Duodenal mucosa (tissue), 2 donors: ENCODE measurements around the gene CTAGE9.

Source experiments
- H3K27ac ChIP-seq: one replicate; pipeline ENCODE4 v1.7.0; 2013; ENCODE audit warnings: low read depth, low read length
- H3K27me3 ChIP-seq, 2 donors: one replicate each; pipeline ENCODE4 v1.7.0; 2013; ENCODE audit warnings: low read length in 2 of 2, control low read depth in 1 of 2; ENCODE audit not compliant: insufficient read depth in 2 of 2, control insufficient read depth in 1 of 2
- H3K36me3 ChIP-seq, 2 donors: one replicate each; pipeline ENCODE4 v1.7.0; 2013; ENCODE audit warnings: low read length in 2 of 2, control low read depth in 1 of 2; ENCODE audit not compliant: insufficient read depth in 2 of 2, control insufficient read depth in 1 of 2
- H3K4me1 ChIP-seq, 2 donors: one replicate each; pipeline ENCODE4 v1.7.0; 2013; ENCODE audit warnings: low read length in 2 of 2, control low read depth in 1 of 2; ENCODE audit not compliant: insufficient read depth in 2 of 2, control insufficient read depth in 1 of 2
- H3K4me3 ChIP-seq, 2 donors: one replicate each; pipeline ENCODE4 v1.7.0; 2013; ENCODE audit warnings: low read length in 2 of 2, low read depth in 1 of 2
- H3K9ac ChIP-seq, 2 donors: one replicate each; pipeline ENCODE4 v1.7.0; 2013; ENCODE audit warnings: low read length in 2 of 2, low read depth in 1 of 2
- H3K9me3 ChIP-seq, 2 donors: one replicate each; pipeline ENCODE4 v1.7.0; 2013; ENCODE audit warnings: low read length in 2 of 2, control low read depth in 1 of 2; ENCODE audit not compliant: control insufficient read depth in 1 of 2

CTAGE9 gene

DNA sequence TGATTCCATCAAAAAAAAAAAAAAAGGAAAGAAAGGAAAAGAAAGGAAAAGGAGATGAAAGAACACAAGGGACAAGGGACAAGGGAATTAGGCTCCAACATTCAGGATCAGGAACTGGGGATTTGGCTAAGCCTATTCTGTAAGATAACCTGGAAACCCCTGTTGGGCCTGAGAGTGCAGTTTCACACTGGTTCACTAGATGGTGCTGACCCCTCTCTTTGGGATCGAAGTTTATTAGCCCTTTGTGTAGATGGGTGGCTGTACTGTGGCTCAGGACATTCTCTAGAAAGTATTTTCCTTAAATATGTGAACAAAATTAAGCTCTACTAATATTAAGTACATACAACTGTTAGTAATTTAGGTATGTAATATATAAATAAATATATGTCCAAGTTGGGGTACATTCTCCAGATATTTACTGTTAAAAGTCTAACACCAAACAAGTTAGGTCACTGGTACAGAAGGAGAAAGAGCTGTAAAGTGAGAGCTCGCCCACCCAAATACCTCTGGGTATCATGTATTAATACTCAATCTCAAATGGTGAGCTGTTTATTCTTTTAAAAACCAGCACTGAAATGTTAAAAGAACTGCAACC is 15.9 kb downstream of the CTAGE9 start:
- no peak overlapping the region for H3K4me3 ChIP-seq
- no peak overlapping the region for H3K9ac ChIP-seq
- H3K36me3 ChIP-seq, result no peaks in the 10 kb centered on the region
- no peaks in the 10 kb centered on the region for H3K27me3 ChIP-seq
- peaks cover 0 to 10% of the 10 kb centered on the region in 2 donors for H3K4me1 ChIP-seq
- no peak overlapping the region for H3K27ac ChIP-seq
- no peaks in the 10 kb centered on the region for H3K9me3 ChIP-seq

DNA sequence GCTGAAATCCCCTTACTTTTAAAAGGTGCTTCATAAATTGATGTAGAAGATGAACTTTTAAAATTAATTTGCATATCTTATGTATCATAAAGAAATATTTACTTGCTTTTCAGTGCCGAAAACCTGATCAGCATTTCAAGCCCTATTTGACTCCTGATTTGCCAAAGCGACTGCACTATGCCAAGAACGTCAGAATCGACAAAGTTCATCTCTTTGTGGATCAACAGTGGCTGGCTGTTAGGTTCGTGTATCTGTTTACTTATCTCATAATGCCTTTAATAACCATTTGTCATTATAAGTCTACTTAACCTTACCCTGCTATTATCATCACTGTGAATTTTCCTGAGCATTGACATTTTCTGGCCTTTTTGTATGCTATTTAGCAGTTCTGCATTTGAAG is 17.4 kb downstream of the CTAGE9 start:
- Histone ChIP-seq H3K27ac (no peak overlapping the region), H3K4me1 (peaks cover 0 to 10% of the 10 kb centered on the region in 2 donors), H3K9me3 (no peaks in the 10 kb centered on the region), H3K9ac (no peak overlapping the region), H3K27me3 (no peaks in the 10 kb centered on the region), H3K36me3 (no peaks in the 10 kb centered on the region), H3K4me3 (no peak overlapping the region)

DNA sequence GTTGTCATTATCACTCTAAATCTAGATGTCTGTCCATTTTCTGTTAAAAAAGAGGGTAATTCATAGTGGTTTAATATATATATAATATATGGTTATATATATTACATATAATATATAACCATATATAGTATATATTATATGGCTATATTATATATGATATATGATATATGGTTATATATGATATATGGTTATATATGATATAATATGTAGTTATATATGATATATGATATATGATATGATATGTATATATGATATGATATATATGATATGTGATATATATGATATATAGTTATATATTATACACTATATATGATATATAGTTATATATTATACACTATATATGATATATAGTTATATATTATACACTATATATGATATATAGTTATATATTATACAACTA is 18.2 kb downstream of the CTAGE9 start:
- no peak overlapping the region for H3K9ac ChIP-seq
- H3K9me3 ChIP-seq, result no peaks in the 10 kb centered on the region
- H3K36me3 ChIP-seq, result no peaks in the 10 kb centered on the region
- no peaks in the 10 kb centered on the region for H3K27me3 ChIP-seq
- no peak overlapping the region for H3K27ac ChIP-seq
- peaks cover 0 to 10% of the 10 kb centered on the region in 2 donors for H3K4me1 ChIP-seq
- H3K4me3 ChIP-seq, result no peak overlapping the region

DNA sequence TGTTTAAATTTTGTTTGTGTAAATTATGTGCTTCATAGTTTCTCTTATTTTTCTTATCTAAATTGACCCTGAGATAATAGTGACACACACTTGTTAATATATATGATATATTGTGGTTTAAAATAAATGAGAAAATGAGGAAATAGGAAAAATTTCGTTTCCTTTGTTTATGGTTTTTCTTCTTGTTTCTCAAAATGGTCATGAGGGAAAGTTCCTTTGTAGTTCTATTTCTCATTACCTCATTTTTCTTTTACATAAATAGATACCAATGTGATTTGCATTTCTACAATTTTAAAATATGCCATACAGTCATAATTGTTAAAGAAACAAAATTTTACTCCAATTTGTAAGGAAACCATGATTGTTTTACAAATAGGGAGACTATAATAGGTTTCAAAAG is 18.8 kb downstream of the CTAGE9 start:
- Histone ChIP-seq H3K36me3 (no peaks in the 10 kb centered on the region), H3K27ac (no peak overlapping the region), H3K9me3 (no peaks in the 10 kb centered on the region), H3K9ac (no peak overlapping the region), H3K27me3 (no peaks in the 10 kb centered on the region), H3K4me1 (peaks cover 0 to 10% of the 10 kb centered on the region in 2 donors), H3K4me3 (no peak overlapping the region)

DNA sequence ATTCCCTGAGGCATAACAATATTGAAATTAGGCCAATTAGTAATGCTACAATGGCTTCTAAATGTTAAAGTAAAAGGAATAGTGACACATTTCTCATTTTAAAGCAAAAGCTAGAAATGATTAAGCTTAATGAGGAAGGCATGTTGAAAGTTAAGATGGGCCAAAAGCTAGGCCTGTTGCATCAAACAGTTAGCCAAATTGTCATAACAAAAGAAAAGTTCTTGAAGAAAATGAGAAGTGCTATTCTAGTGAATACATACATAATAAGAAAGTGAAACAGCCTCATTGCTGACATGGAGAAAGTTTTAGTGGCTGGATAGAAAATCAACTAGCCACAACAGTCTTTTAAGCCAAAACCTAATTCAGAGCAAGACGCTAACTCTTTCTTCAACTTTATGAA is 22.5 kb downstream of the CTAGE9 start:
- H3K9me3 ChIP-seq, result no peaks in the 10 kb centered on the region
- H3K27me3 ChIP-seq, result no peaks in the 10 kb centered on the region
- no peak overlapping the region for H3K27ac ChIP-seq
- no peak overlapping the region for H3K9ac ChIP-seq
- H3K36me3 ChIP-seq, result no peaks in the 10 kb centered on the region
- H3K4me3 ChIP-seq, result no peak overlapping the region
- no peaks in the 10 kb centered on the region for H3K4me1 ChIP-seq

DNA sequence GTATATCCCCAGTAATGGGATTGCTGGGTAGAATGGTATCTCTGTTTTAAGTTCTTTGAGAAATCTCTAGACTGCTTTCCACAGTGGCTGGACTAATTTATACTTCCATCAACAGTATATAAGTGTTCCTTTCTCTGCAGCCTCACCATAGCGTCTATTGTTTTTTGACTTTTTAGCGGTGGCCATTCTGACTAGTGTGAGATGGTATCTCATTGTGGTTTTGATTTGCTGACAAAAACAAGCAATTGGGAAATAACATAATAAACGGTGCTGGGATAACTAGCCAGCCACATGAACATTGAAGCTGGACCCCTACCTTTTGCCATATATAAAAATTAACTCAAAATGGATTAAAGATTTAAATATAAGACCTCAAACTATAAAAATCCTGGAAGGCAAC is 23.8 kb downstream of the CTAGE9 start:
- Histone ChIP-seq H3K4me3 (no peak overlapping the region), H3K36me3 (no peaks in the 10 kb centered on the region), H3K27ac (no peak overlapping the region), H3K9me3 (no peaks in the 10 kb centered on the region), H3K27me3 (no peaks in the 10 kb centered on the region), H3K9ac (no peak overlapping the region), H3K4me1 (no peaks in the 10 kb centered on the region)

DNA sequence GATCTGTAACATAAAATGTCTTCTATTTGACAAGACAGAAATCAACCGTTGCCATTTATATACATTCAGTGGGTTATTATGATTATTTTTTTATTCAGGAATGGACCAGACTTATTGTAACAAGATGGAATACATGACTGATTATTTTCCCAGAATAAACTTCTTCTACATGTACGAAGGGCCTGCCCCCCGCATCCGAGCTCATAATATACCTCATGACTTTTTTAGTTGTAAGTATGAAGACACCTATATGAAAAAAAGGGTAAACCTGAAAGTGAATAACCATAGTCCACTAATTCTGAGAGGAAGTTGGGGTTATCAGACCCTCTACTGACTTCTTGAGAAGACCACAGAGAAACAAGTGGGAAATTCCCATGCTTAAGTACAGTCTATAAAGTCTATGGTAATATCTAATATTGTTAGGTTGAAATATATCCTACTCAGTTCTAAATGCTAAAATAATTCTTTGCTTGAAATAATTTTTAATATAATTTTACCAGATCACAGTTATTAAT is 25.5 kb downstream of the CTAGE9 start:
- Histone ChIP-seq H3K4me1 (no peaks in the 10 kb centered on the region), H3K27ac (no peak overlapping the region), H3K4me3 (no peak overlapping the region), H3K9me3 (no peaks in the 10 kb centered on the region), H3K36me3 (no peaks in the 10 kb centered on the region), H3K9ac (no peak overlapping the region), H3K27me3 (no peaks in the 10 kb centered on the region)

DNA sequence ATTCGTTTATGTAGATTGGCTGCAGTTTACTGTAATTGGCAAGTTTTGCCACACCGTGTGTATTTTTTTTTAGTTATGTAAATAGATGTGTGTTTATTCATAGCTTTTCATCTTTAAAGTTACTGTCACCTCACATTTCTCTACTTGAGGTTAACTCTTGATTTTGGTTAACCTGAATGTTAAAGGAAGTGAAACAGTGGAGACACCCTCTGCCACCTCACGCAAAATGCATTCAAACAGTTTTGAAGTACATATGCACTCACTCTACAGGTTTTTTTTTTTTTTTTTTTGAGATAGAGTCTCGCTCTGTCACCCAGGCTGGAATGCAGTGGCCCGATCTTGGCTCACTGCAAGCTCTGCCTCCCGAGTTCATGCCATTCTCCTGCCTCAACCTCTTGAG is 27.3 kb downstream of the CTAGE9 start:
- Histone ChIP-seq H3K4me3 (no peak overlapping the region), H3K9me3 (no peaks in the 10 kb centered on the region), H3K4me1 (no peaks in the 10 kb centered on the region)

DNA sequence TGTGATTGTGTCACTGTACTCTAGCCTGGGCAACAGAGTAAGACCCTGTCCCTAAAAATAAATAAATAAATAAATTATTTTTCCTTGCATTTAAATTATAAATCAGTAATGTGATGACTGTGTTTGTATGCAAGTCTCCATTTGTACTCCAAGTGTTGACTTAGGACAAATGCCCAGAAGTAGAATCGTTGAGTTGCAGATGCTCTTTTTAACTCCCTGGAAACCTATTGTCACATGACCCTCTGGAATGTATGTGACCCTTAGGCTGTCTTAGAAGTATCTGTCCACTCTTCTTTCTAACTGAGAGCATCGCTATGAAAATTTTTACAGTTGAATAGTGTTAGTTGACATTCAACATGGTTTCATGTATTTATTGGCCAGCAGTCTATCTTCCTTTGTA is 28.4 kb downstream of the CTAGE9 start:
- H3K27ac ChIP-seq, result no peak overlapping the region
- no peak overlapping the region for H3K4me3 ChIP-seq
- H3K27me3 ChIP-seq, result no peaks in the 10 kb centered on the region
- no peaks in the 10 kb centered on the region for H3K36me3 ChIP-seq
- no peaks in the 10 kb centered on the region for H3K9me3 ChIP-seq
- H3K4me1 ChIP-seq, result no peaks in the 10 kb centered on the region
- H3K9ac ChIP-seq, result no peak overlapping the region

More for the DNA sequence above, 27.3 kb downstream of the CTAGE9 start:
- Histone ChIP-seq H3K36me3 (no peaks in the 10 kb centered on the region), H3K9ac (no peak overlapping the region), H3K27me3 (no peaks in the 10 kb centered on the region), H3K27ac (no peak overlapping the region)

DNA sequence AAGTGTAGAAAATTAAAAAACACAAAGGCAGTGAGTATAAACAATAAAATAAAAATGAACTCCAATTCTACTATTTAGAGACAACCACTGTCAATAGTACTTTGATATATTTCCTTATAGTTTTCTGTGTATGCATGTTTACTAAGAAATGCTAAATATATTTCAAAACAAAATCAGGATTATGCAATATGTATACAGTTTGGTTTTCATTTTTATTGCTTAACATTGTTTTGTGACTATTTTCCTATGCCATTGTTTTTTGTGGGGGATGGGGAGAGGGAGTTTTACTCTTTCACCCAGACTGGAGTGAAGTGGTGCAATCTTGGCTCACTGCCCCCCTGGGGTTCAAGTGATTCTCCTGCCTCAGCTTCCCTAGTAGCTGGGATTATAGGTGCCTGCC is 29.2 kb downstream of the CTAGE9 start:
- Histone ChIP-seq H3K4me1 (no peaks in the 10 kb centered on the region), H3K36me3 (no peaks in the 10 kb centered on the region), H3K9me3 (no peaks in the 10 kb centered on the region), H3K27me3 (no peaks in the 10 kb centered on the region), H3K4me3 (no peak overlapping the region), H3K9ac (no peak overlapping the region), H3K27ac (no peak overlapping the region)

DNA sequence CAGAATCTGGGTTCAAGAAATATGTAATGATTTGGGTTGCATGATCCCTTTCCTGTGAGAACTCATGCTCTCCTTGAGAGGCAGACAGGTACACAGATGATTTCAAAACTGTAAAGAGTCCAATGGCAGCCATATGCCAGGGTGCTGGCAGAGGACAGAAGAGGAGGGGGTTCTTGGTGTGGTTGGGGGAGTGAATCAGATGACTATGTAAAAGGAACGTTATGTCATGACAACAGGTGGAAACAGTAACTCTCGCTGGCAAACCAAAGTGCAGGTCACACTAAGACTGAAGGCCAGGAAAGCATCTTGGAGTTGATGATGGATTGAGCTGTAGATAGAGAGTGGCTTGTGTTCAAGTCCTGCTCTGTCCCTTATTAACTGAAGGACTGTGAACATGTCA is 29.9 kb downstream of the CTAGE9 start:
- no peak overlapping the region for H3K27ac ChIP-seq
- H3K4me3 ChIP-seq, result no peak overlapping the region
- no peaks in the 10 kb centered on the region for H3K4me1 ChIP-seq
- H3K36me3 ChIP-seq, result no peaks in the 10 kb centered on the region
- no peaks in the 10 kb centered on the region for H3K9me3 ChIP-seq
- H3K9ac ChIP-seq, result no peak overlapping the region
- H3K27me3 ChIP-seq, result no peaks in the 10 kb centered on the region
